ACC112 (cell line): Measurements from ENCODE around the gene NPAS4.
"Not testable (repeated sequence)": the region's sequence is repeated elsewhere in the genome, so short reads cannot be mapped to it uniquely, and the experiment has no call there.

ENCODE experiments used
- H2AFZ ChIP-seq: fragments of 200-600 bp; sonication (generic); one replicate; pipeline ENCODE4 v1.6.0; 2017; ENCODE audit warnings: antibody characterized with exemption, low read length; ENCODE audit not compliant: unreplicated experiment
- H3K27ac ChIP-seq: fragments of 200-600 bp; sonication (generic); 2 replicates; pipeline ENCODE4 v1.5.1; 2014; ENCODE audit warnings: low read depth, mild to moderate bottlenecking, antibody characterized with exemption, low read length, moderate library complexity
- H3K27me3 ChIP-seq: fragments of 200-600 bp; sonication (generic); 2 replicates; pipeline ENCODE4 v1.6.1; 2014; ENCODE audit warnings: mild to moderate bottlenecking, antibody characterized with exemption, low read length, moderate library complexity, mixed read lengths; ENCODE audit not compliant: insufficient read depth
- H3K36me3 ChIP-seq: fragments of 200-600 bp; sonication (generic); 2 replicates; pipeline ENCODE4 v1.6.1; 2016; ENCODE audit warnings: mild to moderate bottlenecking, antibody characterized with exemption, low read length, moderate library complexity, mixed read lengths; ENCODE audit not compliant: insufficient read depth
- H3K4me1 ChIP-seq: fragments of 200-600 bp; sonication (generic); one replicate; pipeline ENCODE4 v1.6.1; 2016; ENCODE audit warnings: low read length, mixed read lengths; ENCODE audit not compliant: insufficient read depth, unreplicated experiment, control insufficient read depth
- H3K4me3 ChIP-seq: fragments of 200-600 bp; sonication (generic); 2 replicates; pipeline ENCODE4 v1.5.1; 2014; ENCODE audit warnings: mild to moderate bottlenecking, low read depth, low read length
- H3K79me2 ChIP-seq: fragments of 200-600 bp; sonication (generic); one replicate; pipeline ENCODE4 v1.6.0; 2016; ENCODE audit warnings: low read length; ENCODE audit not compliant: control insufficient read depth, unreplicated experiment, insufficient read depth

Gene NPAS4

DNA sequence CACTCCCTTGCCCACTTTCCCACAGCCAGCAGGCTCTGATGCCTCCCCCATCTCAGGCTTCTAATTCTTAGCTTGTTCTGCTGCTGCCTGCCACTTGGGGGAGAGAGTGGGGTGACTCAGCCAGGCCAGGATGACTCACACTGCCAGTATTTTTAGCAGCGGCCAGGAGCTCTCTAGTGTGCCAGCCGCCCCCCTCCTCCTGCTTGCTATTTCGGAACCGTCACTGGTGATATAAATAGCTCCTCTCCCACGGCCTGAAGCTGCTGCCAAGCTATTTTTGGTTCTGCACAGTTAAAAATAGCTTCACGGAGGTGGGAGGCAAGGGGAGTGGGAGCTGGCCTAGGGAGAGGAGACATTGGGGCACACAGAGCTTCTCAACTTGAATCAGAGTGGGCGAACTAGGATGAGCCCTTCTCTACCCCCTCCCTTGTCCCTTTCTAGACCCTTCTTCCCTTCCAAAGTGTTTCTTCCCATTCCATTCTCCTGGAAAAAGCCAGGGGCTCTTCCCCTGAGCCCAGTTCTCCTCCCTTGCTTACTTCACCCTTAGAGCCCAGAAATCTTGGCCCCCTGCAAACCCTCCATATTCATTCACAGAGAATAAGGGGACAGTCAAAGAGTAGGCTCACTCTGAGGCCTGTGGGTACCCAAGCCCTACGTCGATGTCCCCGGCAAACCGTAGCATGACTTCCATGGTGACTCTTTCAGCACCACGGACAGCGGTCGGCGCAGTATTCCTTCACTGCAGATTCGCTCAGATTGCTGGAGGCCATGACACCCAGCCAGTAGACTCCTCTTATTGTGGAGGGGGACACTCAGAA lies 2.5 kb upstream of the NPAS4 start:
- no peak overlapping the region for H3K4me3 ChIP-seq
- H2AFZ ChIP-seq = no peak overlapping the region
- H3K36me3 ChIP-seq = no peaks in the 10 kb centered on the region
- H3K27me3 ChIP-seq = peaks cover 47% of the 10 kb centered on the region
- peak overlapping the region; percentile 42; the same call in 1 of the 2 replicates for H3K27ac ChIP-seq
- no peaks in the 10 kb centered on the region for H3K79me2 ChIP-seq
- peaks cover 13% of the 10 kb centered on the region for H3K4me1 ChIP-seq

DNA sequence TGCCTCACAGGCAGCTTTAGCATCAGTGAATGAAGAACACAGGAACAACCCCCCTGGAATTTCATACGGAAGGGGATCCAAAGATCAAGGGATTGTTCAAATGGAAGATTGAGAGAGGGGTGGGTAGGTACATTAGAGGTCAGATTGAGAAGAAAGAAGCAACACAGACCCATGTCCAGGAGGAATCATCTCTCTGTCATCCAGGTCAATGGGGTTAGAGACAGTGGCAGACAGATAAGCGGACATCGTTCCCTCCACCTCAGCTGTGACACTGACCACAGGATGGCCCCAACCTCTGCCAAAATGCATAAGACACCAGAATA lies 1.9 kb upstream of the NPAS4 start:
- H3K4me3 ChIP-seq = no peak overlapping the region

DNA sequence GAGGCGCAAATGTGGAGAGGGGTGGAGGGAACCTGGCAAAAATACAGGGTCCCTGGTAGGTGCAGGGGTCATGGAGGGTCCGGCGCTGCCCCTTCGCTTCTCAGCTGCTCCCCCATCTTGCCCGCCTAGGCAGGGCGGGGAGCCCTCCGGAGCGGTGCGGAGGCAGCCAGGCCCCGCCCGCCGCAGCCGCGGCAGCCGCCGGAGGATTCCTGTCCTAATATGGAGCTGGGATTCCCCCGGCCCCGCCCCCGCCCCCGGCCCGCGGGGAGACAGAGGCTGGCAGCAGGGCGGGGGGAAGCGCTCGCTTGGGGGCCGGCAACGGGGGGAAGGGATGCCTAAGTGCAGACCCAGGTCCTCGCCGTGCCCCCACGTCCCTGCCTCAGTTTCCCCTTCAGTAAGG lies 1.0 kb upstream of the NPAS4 start:
- Histone ChIP-seq H3K27me3 (peaks cover 38% of the 10 kb centered on the region), H3K4me3 (no peak overlapping the region), H3K27ac (no peak overlapping the region), H2AFZ (no peak overlapping the region), H3K36me3 (no peaks in the 10 kb centered on the region), H3K79me2 (no peaks in the 10 kb centered on the region), H3K4me1 (peaks cover 13% of the 10 kb centered on the region)

More for the DNA sequence above, 1.9 kb upstream of the NPAS4 start:
- H2AFZ ChIP-seq = no peak overlapping the region
- H3K27ac ChIP-seq = no peak overlapping the region
- H3K4me1 ChIP-seq = peaks cover 13% of the 10 kb centered on the region
- H3K79me2 ChIP-seq = no peaks in the 10 kb centered on the region
- H3K36me3 ChIP-seq = no peaks in the 10 kb centered on the region
- H3K27me3 ChIP-seq = peaks cover 45% of the 10 kb centered on the region

DNA sequence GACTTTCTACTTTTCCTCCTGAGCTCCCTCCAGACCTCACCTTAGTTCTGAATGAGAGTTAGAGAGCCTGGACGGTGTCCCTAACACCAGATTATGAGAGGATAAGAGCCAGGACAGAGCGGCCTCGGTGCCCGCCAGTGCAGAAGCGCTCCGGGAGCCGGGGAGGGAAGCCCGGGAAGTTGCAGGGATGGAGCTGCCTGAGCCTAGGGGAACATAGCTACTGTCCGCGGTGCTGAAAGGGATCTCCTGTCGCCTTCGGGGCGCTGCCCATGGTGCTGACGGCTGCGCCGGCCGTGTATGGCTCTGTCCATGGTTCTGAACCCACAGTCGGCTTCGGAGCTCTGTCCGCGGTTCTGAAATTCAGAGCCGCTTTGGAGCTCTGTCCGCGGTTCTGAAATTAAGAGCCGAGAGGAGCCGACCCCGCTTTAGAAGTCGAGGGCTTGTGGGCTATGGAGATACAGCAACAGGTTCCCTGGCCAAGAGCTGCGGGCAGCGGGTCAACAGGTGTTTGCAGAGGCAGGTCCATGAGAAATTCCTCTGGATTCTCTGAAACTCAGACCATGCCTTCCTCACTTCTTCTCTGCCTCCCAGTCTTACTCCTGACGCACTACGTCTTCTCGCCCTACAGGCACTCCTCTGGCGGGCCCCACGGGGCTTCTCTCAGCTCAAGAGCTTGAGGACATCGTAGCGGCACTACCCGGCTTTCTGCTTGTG lies 814 bp downstream of the NPAS4 start:
- no peaks in the 10 kb centered on the region for H3K79me2 ChIP-seq

DNA sequence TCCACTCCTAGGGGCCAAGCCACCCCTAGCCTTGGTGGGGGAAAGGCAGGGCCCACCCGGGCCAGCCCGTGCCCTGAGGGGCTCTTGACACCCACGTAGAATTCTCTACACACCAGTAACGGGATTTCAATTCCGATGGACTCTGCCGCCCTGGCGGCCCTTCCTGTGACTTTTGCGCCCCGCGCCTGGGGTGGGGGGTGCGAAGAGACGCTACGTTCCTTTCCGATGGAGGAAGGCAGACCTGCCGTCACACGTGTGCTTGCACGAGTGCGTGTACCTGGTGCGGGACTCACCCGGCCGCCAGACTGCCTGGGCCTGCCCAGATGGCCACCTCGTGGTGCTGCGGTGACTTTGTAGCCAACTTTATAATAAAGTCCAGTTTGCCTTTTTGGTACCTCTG lies 5.5 kb downstream of the NPAS4 start:
- no peak overlapping the region for H2AFZ ChIP-seq
- H3K4me3 ChIP-seq = no peak overlapping the region
- no peaks in the 10 kb centered on the region for H3K36me3 ChIP-seq
- no peaks in the 10 kb centered on the region for H3K4me1 ChIP-seq
- no peaks in the 10 kb centered on the region for H3K79me2 ChIP-seq
- H3K27me3 ChIP-seq = 0 out of 2 replicates have a peak, but pooled peaks cover 7% of the 10 kb centered on the region
- H3K27ac ChIP-seq = no peak overlapping the region

More for the DNA sequence above, 814 bp downstream of the NPAS4 start:
- H3K36me3 ChIP-seq = no peaks in the 10 kb centered on the region
- H2AFZ ChIP-seq = no peak overlapping the region
- H3K4me3 ChIP-seq = no peak overlapping the region
- H3K4me1 ChIP-seq = peaks cover 13% of the 10 kb centered on the region
- peaks cover 33% of the 10 kb centered on the region for H3K27me3 ChIP-seq
- H3K27ac ChIP-seq = no peak overlapping the region

DNA sequence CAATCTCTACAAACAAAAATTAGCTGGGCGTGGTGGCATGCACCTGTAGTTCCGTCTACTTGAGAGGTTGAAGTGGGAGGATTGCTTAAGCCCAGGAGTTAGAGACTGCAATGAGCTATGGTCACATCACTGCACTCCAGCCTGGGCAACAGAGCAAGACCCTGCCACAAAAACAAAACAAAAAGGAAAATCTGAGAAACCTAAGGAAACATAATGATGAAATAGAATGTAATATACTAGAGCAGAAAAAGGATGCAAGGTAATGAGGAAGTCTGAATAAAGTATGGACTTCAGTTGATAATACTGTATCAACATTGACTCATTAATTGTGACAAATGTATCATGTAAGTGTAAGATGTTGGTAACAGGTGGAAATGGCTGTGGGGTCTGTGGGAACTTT lies 8.1 kb downstream of the NPAS4 start:
- Histone ChIP-seq H3K4me1 (no peaks in the 10 kb centered on the region), H3K4me3 (no peak overlapping the region), H2AFZ (no peak overlapping the region), H3K27ac (no peak overlapping the region), H3K79me2 (no peaks in the 10 kb centered on the region), H3K27me3 (0 out of 2 replicates have a peak, but pooled peaks cover 6% of the 10 kb centered on the region), H3K36me3 (no peaks in the 10 kb centered on the region)

DNA sequence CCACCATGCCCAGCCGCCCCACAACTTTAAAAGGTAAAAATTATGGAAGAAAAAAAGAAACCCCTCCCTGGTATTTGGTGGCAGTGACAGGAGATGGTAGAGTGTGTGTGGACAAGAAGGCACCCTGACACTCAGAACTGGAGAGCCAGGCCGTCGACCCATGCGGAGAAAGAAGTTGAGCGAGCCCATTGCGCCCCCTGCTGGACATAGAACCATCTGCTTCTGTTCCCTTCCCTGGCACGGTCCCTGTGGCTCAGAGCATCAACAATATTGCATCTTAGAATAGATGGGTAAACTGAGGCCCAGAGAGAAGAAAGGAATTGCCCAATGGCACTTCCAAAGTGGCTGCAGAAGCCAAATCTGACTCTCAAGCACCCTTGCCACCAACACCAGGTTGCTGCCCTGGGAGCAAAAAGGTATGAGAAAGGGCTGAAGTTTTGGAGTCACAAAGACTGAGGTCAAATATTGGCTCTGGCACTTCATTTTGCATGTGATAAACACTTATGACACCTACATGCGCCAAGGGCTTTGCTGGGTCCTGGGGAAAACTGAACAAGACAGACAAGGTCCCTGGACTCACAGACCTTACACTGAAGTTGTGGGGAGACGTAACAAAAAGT lies 9.3 kb downstream of the NPAS4 start:
- no peak overlapping the region for H2AFZ ChIP-seq
- H3K27me3 ChIP-seq = 0 out of 2 replicates have a peak, but pooled peaks cover 1% of the 10 kb centered on the region
- H3K27ac ChIP-seq = no peak overlapping the region
- no peaks in the 10 kb centered on the region for H3K4me1 ChIP-seq
- H3K36me3 ChIP-seq = peaks cover 2% of the 10 kb centered on the region; the same call in 1 of the 2 replicates
- H3K4me3 ChIP-seq = no peak overlapping the region
- H3K79me2 ChIP-seq = no peaks in the 10 kb centered on the region

DNA sequence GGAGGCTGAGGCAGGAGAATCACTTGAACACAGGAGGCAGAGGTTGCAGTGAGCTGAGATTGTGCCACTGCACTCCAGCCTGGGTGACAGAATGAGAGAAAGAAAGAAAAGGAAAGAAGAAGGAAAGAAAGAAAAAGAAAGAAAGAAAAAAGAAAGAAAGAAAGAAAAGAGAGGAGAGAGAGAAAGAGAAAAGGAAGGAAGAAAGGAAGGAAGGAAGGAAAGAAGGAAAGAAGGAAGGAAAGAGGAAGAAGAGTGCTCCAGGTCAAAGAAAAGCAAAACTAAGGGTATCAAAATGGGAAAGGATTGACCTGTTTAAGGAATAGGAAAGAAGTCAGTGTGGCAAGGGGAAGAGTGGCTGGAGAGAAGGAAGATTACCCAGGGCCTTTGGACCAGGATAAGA lies 10.5 kb downstream of the NPAS4 start:
- H3K36me3 ChIP-seq, H3K79me2 ChIP-seq, H3K4me1 ChIP-seq, H3K4me3 ChIP-seq, H3K27ac ChIP-seq, H2AFZ ChIP-seq, H3K27me3 ChIP-seq: not testable (repeated sequence)

DNA sequence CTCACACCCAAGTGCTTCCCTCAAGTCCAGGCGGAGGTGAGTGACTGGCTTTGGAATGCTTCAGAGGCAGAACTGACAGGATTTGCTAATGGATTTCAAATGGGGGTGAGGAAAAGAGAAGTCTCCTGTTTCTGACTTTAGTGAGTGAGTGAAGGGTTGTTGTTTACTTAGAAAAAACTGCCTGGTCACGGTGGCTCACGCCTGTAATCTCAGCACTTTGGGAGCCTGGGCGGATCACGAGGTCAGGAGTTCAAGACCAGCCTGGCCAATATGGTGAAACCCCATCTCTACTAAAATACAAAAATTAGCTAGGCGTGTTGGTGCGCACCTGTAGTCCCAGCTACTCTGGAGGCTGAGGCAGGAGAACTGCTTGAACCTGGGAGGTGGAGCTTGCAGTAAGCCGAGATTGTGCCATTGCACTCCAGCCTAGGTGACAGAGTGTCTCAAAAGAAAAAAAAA lies 11.1 kb downstream of the NPAS4 start:
- H3K79me2 ChIP-seq, H3K36me3 ChIP-seq, H3K27ac ChIP-seq, H2AFZ ChIP-seq, H3K4me1 ChIP-seq, H3K27me3 ChIP-seq, H3K4me3 ChIP-seq: not testable (repeated sequence)

DNA sequence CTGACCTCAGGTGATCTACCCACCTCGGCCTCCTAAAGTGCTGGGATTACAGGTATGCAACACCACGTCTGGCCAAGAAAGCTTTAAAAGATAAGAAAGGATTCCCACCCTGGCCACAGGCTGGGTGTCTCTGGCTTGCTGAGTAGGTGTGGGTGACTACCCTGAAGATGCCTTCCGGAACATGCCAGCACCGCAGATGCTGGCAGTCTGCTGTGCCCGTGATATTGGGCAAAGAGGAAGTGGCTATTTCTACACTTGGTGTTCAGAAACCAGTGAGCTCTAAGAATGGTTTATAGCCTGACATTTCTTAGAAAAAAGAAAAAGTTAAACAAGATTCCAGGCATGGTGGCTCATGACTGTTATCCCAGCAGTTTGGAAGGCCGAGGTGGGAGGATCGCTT lies 11.8 kb downstream of the NPAS4 start:
- Histone ChIP-seq H3K4me1 (no peaks in the 10 kb centered on the region), H3K36me3 (peaks cover 8% of the 10 kb centered on the region; the same call in 1 of the 2 replicates), H3K79me2 (no peaks in the 10 kb centered on the region), H3K27me3 (no peaks in the 10 kb centered on the region), H2AFZ (no peak overlapping the region), H3K27ac (no peak overlapping the region), H3K4me3 (no peak overlapping the region)
